Putamen (tissue), 1 donor: Measurements from ENCODE around the gene CDC42BPG.

Source experiments
- DNase-seq: peaks from one replicate; pipeline ENCODE4 v3.0.0-alpha.2; 2016; ENCODE audit warnings: low spot score

CDC42BPG gene

DNA sequence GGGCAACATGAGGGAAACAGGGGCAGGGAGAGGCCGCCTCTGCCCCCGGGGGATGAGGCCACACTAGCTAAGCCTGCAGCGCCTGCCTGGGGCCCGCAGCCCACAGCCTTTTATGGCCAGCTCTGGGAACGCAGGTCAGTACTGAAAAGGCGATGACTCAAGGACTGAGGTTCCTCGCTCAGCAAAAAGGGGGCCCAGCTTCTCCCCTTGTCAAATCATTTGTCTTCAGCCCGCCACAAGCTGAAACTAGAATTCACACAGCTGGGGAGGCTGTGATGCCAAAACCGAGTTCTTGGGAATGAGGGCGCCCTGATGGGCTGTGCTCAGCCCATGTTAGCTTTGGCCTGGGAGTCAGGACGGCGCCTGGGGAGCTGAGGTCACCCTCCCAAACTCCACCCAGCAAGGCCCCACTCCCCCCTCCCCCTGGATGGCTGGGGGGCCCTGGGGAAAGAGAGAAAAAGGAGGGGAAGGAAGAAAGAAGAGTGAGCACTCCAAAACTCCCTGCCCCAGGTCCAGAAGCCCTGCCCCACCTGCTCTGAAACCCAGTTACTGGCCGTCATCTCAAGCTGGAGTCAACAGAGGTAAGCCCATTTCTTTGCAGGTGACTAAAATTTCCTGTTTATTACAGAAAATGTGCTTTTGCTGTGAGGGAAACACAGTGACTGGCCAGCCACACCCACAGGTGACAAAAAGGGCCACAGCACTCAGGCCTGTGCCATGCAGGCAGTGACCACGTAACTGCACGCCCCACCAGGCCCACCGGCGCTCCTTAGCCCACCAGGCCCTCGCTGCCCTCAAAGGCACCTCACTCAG, 20.2 kb upstream of the CDC42BPG start:
- DNase-seq = no peak

DNA sequence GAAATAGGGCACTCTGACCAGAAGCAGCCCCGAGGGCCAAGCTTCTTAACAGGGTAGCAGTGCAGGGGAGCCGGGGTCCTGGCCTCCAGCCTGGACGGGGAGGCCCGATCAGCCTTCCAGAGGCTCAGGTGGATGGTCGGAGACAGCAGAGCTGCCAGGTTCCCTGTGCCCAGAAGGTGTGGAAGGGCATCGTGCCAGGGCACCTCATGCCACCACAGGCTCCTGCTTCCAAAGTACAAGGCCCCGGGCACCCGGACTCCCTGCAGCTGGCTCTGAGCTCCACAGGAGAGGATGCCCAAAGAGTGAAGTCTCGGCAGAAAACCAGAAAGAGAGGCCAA, 19.7 kb upstream of the CDC42BPG start:
- DNase-seq = no peak

DNA sequence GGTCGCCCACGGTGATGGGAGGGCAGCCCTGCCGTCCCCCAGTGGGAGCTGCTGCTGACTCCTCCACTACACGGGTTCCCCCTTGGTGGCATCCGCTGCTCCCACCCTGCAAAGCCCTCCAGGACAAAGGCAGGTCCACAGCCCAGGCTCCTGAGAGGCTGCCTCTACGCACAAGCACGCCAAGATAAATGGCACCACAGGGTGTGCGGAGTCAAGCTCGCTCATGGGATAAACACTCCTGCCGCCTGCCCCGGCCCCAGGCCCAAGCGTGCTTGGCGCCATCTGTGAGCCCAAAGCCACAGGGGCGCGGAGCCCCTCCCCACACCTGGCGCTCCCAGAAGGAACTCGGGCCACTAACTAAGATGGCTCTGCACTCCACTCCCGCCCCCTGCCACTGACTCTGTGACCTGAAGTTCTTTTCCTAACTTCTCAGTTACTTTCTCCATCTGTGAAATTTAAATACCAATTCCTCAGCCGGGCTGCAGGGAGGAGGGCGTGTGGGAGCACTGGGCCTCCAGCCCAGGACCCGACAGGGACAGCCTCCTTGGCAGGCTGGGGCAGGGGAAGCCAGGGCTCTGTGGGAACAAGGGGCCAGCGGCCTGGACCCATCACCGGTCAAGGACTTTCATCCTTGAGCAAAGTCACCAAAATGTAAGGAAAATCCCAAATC, 19.1 kb upstream of the CDC42BPG start:
- no peak for DNase-seq

DNA sequence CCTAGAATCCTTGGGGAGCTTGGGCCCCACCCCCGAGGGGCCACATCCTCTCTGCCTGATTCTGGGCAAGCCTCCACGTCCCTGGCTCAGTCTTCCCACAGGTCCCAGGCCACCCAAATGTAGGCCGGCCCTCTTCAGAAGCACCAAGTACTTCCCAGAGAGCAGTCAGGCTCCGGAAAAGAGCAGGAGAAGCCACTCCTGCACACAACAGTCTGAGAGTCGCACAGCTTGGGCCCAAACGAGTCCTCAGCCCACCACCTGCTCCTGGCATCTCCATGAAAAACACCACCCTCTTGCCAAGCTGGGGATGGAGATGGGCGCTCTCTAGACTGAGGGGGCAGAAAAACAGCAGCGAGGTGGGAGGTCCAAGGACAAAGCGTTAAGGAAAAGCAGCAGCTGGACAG, 18.5 kb upstream of the CDC42BPG start:
- DNase-seq = no peak

DNA sequence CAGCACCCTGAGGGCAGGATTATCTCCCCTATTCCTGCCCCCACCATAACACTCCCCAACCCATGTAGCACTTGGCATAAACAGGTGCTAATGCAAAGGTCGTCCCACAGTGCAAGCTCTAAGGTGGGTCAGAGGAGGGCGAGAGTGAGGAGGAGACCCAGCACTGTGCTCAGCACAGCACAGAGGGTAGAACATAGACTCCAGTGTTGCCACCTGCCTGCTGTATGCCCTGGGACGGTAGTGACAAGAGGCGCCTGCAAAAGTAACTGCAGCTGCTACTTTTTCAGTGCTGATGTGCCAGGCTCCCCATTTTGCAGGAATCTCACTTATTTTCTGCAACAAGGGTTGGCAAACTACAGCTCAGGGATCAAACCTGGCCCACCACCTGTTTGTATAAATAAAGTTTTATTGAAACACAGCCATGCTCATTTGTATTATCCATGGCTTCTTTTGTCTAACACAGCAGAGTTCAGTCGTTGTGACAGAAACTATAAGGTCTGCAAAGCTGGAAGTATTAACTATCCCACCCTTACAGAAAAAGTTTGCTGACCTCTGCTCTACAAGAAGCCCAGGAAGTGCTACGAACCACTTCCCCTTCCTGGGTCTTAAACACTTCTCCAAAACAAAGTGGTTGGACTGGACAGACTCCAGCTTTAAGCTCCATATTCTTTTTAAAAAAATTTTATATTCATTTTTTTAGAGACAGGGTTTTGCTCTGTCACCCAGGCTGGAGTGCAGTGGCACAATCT, 16.9 kb upstream of the CDC42BPG start:
- DNase-seq = no peak

DNA sequence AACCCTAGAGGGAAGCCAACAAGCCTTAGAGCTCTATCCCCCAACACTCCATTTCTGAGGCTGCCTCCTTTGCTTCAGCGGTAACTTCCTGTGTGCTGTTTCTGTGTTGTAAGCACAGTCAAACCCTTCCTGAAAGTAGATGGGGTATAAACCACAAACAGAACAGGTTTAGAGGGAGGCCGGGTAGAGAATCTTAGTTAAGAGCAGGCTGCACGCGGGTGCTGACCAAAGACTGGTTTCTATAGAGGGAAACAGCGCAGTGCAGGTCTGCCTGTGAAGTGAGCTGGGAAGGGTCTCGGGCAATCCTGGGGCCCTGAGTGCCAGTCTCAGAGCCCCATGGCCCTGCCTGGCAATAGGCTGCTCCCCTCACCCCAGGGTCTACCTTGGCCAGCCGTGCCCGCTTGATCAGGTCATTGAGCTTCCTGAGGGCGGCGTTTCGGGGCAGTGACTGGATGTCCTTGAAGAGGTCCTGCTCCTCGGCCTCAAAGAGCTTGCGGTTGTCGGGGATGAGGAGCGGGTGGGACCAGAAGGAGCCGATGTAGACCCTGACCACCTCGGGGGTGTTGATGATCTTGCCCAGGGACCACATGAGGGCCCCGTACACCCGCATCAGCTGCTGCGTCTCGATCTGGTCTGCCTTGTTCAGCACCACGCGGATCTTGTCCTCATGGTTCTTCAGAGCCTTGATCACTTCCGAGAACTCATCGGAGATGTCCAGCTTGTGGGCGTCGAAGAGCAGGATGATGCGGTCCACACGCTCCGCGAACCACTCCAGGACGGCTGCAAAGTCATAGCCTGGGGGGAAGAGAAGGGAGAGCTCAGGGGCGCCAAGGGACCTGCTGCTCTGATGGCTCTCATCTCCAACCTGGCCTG, 15.3 kb upstream of the CDC42BPG start:
- DNase-seq = no peak

DNA sequence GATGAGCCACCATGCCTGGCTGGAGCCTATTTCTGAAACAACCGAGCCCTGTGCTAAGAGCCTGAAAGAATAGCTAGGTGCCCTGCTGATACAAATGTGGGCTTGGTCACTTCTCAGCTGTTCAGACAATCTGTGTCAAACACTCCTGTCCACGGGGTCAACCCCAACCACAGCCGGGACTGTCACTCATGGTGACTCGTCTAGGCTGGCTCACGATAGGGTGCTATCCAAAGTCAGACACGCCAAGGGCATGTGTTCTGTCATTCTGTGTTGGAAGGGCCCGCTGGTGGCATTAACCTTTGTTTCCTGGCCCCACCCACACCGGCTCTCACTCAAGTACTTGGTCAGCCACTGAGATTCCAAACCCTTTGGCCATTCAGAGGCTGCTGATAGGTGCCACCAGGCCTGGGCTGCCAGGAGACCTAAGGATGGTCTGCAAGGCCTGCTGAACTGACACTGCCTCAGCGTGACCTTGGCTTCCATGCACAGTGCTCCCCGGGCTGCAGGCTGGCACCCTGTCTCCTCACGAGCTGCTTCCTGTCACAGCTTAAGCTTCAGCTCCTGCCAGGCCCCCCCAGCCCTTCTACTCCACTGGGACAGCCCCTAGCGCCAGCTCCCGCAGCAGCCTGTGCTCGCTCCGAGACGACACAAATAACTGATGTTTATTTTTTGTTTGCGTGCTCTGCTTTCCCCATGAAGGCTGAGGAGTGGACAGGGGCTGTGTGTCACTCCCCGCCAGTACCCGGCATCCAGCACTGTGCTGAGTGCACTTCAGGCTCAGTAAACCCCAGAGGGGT, 14.2 kb upstream of the CDC42BPG start:
- DNase-seq = no peak

DNA sequence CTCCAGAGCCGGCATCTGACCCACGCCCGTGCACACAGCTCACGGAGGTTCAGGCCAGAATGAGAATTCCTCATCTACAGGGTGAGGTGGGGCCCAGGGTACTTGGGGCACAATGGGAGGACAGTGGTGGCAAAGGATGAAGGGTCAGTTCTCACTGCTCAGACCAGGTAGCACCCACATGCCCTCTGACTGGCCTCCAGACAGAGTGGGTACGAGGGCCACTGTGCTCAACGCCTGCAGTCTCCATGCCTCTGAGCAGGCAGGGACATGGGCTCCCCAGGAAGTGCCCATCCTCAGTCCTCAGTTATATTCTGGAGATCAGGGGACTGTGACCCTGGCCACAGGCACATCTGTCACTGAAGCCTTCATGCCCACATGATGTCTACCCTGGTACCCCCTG, 13.0 kb upstream of the CDC42BPG start:
- no peak for DNase-seq

DNA sequence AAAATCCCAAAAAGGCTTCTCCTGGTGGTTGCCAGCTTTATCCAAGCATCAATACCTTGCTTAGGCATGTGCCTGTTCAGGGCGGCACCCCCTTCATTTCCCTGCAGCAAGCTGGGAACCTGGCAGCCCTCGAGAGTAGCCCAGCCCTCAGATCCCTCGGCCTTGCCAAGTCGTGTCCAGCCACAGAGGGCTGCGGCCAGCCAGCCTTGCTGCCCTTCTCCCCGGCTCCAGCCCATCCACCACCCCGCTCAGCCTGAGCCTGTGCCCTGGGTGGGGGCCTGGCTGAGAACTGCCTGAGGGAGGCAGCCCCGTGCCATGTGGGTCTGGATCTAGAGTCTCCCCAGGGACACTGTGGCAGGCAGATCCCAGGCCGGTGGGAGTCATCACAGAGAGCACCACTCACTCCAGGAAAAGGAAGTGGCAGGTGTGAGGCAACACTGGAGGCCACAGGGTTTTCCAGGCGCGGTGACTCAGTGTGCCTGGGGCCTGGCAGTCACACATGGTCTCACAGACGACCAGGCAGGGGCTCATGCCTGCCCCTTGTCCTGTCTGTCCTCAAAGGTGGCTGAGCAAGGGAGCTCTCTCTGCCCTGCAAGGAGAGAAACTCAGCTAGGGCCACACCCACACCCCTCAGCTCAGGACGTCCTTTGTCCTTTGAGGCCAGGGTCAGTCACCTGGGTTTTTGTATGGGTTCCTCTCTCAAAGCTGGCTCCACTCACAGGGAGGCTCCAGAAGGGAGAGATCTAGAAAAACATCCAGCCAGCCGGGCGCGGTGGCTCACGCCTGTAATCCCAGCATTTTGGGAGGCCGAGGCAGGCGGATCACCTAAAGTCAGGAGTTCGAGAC, 12.2 kb upstream of the CDC42BPG start:
- no peak for DNase-seq

DNA sequence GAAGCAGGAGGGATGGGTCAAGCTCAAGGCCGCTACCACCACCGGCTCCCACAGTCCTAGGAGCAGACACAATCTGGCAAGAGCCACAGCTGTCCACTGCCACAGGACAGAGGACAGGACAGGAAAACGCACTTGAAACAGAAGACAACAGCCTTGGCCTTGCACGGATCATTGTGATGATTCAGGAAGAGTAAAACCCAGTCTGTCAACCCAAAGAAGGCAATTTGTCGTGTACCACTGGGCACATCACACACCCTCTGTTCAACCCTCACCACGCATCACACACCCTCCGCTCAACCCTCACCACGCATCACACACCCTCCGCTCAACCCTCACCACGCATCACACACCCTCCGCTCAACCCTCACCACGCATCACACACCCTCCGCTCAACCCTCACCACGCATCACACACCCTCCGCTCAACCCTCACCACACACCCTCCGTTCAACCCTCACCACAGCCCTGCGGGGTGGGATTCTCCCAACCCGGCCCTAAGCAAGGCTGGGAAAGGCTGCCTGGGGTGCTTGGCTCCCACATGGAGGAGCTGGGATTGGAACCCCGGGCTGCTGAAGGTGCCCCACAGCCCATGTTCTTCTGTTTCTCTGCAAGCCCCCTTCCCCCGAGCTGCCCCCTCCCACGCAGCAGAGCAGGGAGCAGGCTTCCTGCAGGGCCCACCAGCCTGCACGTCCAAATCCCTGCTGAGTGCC, 11.3 kb upstream of the CDC42BPG start:
- no peak for DNase-seq

DNA sequence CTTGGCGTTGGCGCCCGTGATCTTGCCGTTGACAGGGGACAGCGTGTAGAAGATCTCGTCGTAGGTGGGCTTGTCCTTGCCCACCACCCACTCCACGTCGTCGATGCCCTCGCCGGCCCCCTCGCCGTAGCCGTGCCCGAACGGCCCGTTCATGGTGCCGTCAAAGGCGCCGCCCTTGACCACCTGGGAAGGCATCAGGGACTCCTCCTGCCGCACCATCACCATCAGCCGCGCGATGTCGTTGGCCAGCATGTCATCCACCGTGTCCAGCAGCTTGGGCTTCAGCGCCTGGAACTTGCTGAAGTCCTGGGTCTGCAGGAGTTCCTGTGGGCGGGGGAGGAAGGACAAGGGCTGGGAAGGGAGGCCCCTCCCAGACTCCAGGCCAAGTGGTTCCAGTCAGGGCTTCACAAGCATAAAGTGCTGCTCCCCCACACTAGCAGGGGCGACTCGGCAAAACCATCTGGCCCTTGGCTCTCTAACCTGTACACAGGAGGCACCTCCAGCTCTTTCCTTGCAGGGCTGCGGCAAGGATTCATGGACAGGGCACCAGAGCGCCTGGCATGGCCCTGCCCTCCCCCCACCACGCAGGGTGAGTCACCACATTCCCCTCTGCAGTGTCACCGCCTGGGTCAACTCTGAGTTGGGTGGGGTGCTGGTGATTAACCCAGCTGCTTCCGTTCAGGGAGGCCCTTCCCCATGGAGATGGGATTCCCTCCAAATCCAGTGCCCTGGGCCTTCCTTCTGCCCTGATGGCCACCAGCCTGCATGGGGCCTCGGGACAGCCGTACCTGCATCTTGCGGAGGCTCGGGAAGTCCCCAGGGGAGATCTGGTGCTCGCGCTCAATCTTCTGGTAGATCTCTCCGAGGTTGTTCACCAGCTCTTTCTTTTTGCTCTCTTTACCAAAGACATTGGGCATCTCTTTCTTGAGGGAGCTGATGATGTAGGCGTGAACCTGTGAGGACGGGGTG, 10.4 kb upstream of the CDC42BPG start:
- no peak for DNase-seq

DNA sequence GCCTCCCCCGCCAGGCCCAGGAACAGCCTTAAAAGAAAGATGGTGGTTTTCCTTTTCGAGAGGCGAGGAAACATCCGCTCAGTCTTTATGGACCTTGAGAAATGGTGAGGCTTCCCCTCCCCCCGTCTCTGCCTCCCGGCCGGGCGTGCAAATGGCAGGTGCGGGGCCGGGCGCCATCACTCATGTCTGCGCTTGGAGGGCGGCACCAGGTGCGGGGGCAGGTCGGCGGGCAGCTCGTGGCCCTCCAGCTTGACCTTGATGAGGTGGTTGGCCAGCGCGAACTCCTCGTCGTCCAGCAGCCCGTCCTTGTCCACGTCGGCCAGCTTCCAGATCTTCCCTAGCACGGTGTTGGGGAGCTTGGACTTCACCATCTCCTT, 9.7 kb upstream of the CDC42BPG start:
- DNase-seq = no peak

DNA sequence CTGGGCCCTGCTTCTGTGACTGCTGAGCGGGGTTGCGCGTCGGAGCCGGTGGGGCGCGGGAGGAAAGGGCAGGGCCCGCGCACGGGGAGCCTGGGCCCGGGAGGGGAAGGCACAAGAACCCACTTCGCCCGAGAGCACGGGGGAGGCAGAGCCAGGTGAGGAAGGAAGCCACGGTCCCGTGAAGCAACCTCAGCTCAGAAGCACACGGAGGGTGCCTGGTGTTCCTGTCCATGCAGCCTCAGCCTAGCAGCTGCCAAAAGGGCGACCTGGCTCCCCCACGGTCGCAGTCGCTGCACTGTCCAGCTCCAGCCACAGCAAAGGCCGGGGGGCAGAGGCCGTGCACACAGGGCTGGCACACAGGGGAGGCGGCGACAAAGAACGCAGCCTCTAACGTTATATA, 9.3 kb upstream of the CDC42BPG start:
- no peak for DNase-seq

DNA sequence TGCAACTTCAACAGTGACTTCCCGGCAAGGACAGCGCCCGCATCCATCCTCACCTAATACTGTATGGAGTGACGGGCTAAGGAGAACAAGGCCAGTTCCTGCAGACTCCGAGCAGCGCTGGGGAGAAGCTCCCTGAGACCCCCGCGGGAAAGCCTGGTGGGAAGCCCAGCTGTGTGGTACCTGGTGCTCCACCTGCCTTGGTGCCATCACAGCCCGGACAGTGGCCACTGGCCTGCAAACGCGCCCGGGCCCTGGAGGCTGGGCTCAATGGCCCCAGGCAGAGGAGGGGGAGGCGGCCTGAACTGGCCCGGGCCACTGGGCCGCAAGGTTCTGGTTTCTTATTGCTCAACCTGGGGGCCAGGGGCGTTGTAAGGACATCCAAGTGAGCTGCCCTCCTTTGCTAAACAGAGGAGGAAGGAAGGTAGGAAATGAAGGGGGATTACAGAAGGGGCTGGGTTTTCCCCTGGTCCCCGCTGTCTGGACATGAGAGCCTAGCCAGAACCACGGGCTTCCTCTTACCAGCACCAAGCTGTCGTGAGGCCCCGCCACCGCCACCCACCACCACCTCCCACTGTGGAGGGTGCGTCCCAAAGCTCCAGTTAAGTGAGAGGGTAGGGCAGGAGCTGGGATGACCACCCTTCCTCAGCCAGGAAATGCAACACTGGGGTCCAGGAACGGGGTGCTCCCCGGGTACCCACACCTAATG, 8.5 kb upstream of the CDC42BPG start:
- DNase-seq = no peak

DNA sequence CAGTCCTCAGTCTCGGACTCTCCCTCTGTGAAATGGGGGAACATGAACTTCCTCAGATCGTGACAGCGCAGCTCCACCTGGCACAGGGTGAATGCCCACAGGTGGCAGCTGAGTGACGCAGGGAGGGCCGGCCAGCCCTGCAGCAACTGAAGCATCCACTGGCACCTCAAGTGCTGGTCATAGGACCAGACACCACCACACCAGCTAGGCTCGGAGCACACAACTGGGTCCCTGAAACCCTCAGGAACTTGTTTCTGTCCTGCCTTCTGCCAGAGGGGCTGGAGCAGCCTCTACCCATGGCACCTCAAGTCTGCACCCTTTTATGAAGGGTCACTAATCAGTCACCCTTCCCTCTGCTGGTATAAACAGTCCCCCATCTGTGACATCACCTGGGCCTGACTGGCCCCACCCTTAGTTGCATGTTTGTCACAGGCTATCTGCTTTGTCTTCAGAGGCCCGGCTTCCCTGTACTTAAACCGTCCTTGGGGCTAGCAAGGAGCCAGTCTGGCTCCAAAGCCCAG, 7.4 kb upstream of the CDC42BPG start:
- no peak for DNase-seq

DNA sequence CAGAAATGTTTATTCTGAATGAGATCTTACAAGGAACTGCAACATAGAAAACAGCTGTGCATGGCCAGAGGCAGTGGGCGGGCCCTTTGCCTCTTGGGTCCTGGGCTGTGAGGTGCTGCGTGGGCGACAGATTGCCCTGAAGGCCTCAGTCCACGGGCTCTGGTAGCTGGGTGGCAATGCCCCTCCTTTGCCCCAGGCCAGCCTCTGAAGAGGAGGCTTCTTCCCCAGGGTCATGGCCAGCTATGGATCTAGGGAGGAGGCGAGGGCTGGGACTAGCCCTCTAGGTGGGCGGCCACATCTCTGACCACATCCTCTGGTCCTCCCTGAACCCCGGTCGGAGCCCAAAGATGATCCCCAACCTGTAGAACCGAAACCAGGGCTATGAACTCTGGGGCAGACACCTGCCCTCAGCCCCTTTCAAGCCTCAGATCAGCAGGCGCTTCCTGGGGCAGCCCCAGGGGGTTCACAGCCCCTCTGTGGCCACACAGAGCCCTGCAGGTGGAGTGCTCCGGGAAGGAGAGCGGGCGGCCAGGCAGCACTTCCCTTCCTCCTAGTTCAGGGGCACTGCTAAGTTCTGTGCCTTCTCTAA, 6.6 kb upstream of the CDC42BPG start:
- DNase-seq = no peak
